Measurements from ENCODE around the gene EZR.

Gene EZR

GRCh38 chr6:158755636-158756035, 63.5 kb downstream of the EZR start:
- DNase-seq (ENCODE audit: low read depth), result no peak
- TF ChIP-seq, protein P1, sequence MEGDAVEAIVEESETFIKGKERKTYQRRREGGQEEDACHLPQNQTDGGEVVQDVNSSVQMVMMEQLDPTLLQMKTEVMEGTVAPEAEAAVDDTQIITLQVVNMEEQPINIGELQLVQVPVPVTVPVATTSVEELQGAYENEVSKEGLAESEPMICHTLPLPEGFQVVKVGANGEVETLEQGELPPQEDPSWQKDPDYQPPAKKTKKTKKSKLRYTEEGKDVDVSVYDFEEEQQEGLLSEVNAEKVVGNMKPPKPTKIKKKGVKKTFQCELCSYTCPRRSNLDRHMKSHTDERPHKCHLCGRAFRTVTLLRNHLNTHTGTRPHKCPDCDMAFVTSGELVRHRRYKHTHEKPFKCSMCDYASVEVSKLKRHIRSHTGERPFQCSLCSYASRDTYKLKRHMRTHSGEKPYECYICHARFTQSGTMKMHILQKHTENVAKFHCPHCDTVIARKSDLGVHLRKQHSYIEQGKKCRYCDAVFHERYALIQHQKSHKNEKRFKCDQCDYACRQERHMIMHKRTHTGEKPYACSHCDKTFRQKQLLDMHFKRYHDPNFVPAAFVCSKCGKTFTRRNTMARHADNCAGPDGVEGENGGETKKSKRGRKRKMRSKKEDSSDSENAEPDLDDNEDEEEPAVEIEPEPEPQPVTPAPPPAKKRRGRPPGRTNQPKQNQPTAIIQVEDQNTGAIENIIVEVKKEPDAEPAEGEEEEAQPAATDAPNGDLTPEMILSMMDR (IDR thresholded peaks at IDR 0.05; ENCODE audit: low read length, missing control alignments), result no peak
- no peak overlapping the region for H3K4me3 ChIP-seq (replicated peaks; ENCODE audit: low read depth, low read length)

DNA sequence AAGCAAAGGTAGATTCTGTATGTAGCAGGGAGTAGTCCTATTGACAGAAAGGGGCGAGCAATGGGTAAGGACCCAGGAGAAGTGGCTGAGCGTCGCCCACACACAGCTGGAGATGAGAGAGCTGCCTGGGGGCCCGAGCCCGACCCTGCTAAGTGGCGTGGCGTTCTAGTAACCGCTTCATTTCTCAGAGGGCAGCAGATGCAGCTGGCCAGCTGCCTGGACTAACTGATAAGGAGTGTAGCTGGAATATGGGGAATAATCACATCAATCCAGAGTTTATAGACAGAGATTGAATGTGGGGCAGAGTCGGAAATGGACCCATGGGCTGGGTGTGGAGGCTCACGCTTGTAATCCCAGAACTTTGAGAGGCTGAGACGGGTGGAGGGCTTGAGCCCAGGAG, 64.4 kb downstream of the EZR start:
- TF ChIP-seq, protein P1 (IDR thresholded peaks at IDR 0.05; ENCODE audit: low read length, missing control alignments), result no peak
- no peak overlapping the region for H3K4me3 ChIP-seq (replicated peaks; ENCODE audit: low read depth, low read length)
- DNase-seq (ENCODE audit: low read depth), result no peak

DNA sequence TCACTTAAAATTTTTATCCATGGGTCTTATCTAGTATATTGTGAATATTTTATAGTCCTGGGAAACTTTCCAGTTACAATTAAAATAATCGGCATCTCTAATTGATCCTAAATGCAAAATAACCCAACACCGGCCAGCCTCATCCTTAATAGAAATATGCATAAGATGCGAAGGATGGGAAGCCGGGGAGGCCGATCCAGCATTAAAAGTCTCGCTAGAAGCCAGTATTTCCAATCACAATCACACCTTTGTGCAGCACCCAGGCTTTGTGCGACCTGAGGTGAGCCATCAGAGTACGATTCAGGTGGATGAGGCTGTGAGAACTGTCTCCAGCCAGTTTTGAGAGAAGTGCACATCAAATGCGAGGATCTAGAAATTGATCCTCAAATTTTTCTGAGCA, 65.4 kb downstream of the EZR start:
- TF ChIP-seq, protein P1 (IDR thresholded peaks at IDR 0.05; ENCODE audit: low read length, missing control alignments), result no peak
- no peak overlapping the region for H3K4me3 ChIP-seq (replicated peaks; ENCODE audit: low read depth, low read length)
- no peak for DNase-seq (ENCODE audit: low read depth)

DNA sequence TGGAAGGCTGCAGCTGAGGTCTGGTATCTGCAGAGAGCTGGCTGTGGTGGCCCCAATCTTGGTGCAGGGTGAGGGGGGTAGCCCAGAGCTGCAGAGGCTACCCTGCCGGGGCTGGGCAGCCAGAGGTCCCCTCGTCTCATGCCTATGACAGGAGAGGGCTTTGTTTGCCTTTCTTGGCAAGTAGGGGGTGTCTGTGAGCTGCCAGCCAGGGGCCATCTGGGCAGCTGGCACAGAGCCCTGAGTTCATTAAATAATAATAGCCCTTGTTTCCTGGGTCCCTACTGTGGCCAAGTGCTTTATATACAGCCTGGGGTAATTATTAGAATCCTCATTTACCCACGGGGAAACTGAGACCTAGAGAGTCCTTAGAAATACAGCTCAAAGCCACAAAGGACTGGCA, 66.6 kb downstream of the EZR start:
- DNase-seq (ENCODE audit: low read depth), result peak; percentile 42
- TF ChIP-seq, protein P1 (IDR thresholded peaks at IDR 0.05; ENCODE audit: low read length, missing control alignments), result peak; percentile 24
- H3K4me3 ChIP-seq (replicated peaks; ENCODE audit: low read depth, low read length), result no peak overlapping the region

DNA sequence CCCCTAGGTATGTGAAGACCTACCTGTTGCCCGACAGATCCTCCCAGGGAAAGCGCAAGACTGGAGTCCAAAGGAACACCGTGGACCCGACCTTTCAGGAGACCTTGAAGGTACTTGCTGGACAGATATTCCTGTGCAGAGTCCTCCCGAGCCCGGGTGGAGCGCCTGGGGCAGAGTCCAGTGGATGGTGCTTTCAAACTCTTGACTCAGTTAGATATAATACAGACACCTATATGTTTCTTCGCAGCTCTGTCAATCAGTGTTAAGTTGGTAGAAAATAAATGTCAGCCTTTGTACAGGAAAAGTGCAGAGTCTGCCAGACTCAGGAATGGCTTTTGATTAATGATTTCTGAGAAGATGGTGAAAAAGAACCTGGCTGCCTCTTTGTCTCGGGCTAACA, 67.2 kb downstream of the EZR start:
- TF ChIP-seq, protein P1 (IDR thresholded peaks at IDR 0.05; ENCODE audit: low read length, missing control alignments), result no peak
- no peak for DNase-seq (ENCODE audit: low read depth)
- H3K4me3 ChIP-seq (replicated peaks; ENCODE audit: low read depth, low read length), result no peak overlapping the region

DNA sequence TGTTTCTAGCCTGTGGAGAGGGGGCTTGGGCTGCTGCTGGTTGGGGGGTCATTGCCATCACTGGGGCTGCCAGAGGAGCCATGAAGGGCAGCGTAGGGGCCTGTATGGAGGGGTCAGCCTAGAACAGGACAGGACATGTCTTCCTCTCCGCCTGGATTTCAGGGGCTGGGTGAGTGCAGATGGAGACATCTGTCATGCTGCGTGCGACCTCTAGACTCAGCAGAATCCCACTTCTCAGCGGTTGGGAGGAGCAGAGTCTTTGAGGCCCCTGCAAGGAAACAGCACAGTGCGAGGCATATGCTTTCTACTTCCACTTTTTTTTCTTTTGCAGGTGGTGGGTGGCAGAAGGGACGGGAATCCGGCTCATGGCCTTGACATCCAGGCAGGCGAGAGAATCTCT, 67.9 kb downstream of the EZR start:
- TF ChIP-seq, protein P1 (IDR thresholded peaks at IDR 0.05; ENCODE audit: low read length, missing control alignments), result no peak

GRCh38 chr6:158744986-158745430, 74.2 kb downstream of the EZR start:
- peak; percentile 16 for DNase-seq (ENCODE audit: low read depth)
- TF ChIP-seq, protein P1 (IDR thresholded peaks at IDR 0.05; ENCODE audit: low read length, missing control alignments), result no peak
- H3K4me3 ChIP-seq (replicated peaks; ENCODE audit: low read depth, low read length), result no peak overlapping the region

More for the DNA sequence above, 67.9 kb downstream of the EZR start:
- no peak overlapping the region for H3K4me3 ChIP-seq (replicated peaks; ENCODE audit: low read depth, low read length)
- no peak for DNase-seq (ENCODE audit: low read depth)
